Mucosa of gallbladder (tissue), 1 donor: ENCODE measurements around the gene GRHL1. TPM values are rescaled to one million over a fixed set of nuclear protein-coding genes. Genes with fewer than 3 reads are reported as not detected.
A peak's percentile ranks its signal among the peaks of the same experiment; 100 is the strongest.
"Not testable (repeated sequence)": the region's sequence is repeated elsewhere in the genome, so short reads cannot be mapped to it uniquely, and the experiment has no call there.

Experiments used
- DNase-seq: peaks from one replicate; pipeline ENCODE4 v3.0.0-alpha.2; 2020; ENCODE audit warnings: low spot score
- total RNA-seq: library from RNA; stranded (reverse); gene quantifications from one replicate; pipeline ENCODE4 v1.2.1, GENCODE V29; 2021
- donor health status: DM: no; HTN: no; CAD: no.

Gene GRHL1
- total RNA-seq, 1 donor from 2014 or later, result 7.2 TPM

GRCh38 chr2:10026940-10027569 lies 75.6 kb downstream of the GRHL1 start:
- DNase-seq, result no peak

- no peak for DNase-seq
These were observed 76.3 kb downstream of the GRHL1 start for GRCh38 chr2:10027660-10028330.

- DNase-seq, result no peak
These were observed 77.0 kb downstream of the GRHL1 start for GRCh38 chr2:10028407-10028987.

- DNase-seq, result no peak
These were observed 77.7 kb downstream of the GRHL1 start for GRCh38 chr2:10028988-10029874.

GRCh38 chr2:10029875-10030223 lies 78.4 kb downstream of the GRHL1 start:
- no peak for DNase-seq

GRCh38 chr2:10030311-10030736 lies 78.8 kb downstream of the GRHL1 start:
- DNase-seq, result no peak

- DNase-seq, result not testable (repeated sequence)
These were observed 79.3 kb downstream of the GRHL1 start for GRCh38 chr2:10030798-10031197.

- no peak for DNase-seq
These were observed 80.6 kb downstream of the GRHL1 start for GRCh38 chr2:10031886-10032745.

- DNase-seq, result no peak
These were observed 81.2 kb downstream of the GRHL1 start for GRCh38 chr2:10032746-10033105.

GRCh38 chr2:10033251-10034006 lies 81.9 kb downstream of the GRHL1 start:
- no peak for DNase-seq

GRCh38 chr2:10034333-10035052 lies 83.0 kb downstream of the GRHL1 start:
- DNase-seq, result no peak

GRCh38 chr2:10035053-10035422 lies 83.5 kb downstream of the GRHL1 start:
- no peak for DNase-seq

GRCh38 chr2:10035633-10036032 lies 84.1 kb downstream of the GRHL1 start:
- DNase-seq, result no peak

- DNase-seq, result peak; percentile 57
These were observed 84.8 kb downstream of the GRHL1 start for GRCh38 chr2:10036095-10036884.

- DNase-seq, result no peak
These were observed 86.6 kb downstream of the GRHL1 start for GRCh38 chr2:10038123-10038522.

GRCh38 chr2:10038716-10039115 lies 87.2 kb downstream of the GRHL1 start:
- no peak for DNase-seq

- DNase-seq, result no peak
These were observed 88.3 kb downstream of the GRHL1 start for GRCh38 chr2:10039658-10040410.

- no peak for DNase-seq
These were observed 90.2 kb downstream of the GRHL1 start for GRCh38 chr2:10041711-10042110.
